HG02840 (cell line): Measurements from ENCODE around the gene KATNAL1.
A peak's percentile ranks its signal among the peaks of the same experiment; 100 is the strongest.
"Not testable (repeated sequence)": the region's sequence is repeated elsewhere in the genome, so short reads cannot be mapped to it uniquely, and the experiment has no call there.

ENCODE experiments used
- ATAC-seq: cut with Tn5 transposase; IDR thresholded peaks from one replicate; pipeline ENCODE4 v1.9.1; 2021; ENCODE audit warnings: mild to moderate bottlenecking, moderate library complexity, moderate number of reproducible peaks; ENCODE audit not compliant: unreplicated experiment, low FRiP score

KATNAL1 gene

DNA sequence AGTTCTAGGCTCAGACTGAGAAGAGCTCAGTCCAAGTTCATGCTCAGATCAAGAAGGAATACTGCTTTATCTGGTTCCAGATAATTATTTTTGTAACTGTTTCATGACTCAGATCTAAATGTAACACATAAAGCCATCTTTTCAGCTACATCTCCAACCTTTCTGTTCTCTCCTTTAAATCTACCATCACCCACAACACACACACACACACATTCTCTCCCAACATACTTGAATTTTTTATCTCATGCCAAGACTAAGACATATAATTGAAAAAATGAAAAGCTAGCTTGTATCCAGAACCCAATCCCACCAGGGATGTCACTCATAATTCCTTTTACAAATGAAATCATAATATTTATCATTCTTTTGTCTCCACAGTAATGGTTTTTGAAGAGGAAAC is 7.6 kb downstream of the KATNAL1 start:
- no peak for ATAC-seq

DNA sequence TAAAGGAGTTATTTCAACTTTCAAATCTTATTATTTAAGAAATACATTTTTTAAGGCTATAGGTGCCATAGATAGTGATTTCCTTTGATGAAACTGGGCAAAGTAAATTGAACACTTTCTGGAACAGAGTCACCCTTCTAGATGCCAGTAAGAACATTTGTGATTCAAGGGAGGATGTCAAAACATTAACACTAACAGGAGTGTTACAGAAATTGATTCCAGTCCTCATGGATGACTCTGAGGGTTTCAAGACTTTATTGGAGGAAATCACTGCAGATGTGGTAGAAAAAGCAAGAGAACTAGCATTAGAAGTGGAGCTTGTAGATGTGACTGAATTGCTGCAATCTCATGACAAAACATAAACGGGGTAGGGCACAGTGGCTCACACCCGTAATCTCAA is 12.2 kb downstream of the KATNAL1 start:
- no peak for ATAC-seq

DNA sequence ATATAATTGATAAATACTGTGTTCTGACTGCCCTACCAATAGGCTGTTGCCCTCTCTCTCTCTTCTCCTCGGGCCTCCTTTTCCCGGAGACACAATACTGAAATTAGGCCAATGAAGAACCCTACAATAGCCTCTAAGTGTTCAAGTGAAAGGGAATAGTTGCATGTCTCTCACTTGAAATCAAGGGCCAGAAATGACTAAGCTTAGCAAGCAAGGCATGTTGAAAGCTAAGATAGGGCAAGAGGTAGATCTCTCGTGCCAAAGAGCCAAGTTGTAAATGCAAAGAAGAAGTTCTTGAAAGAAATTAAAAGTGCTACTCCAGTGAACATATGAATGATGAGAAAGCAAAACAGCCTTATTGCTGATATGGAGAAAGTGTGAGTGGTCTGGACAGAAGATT is 13.3 kb downstream of the KATNAL1 start:
- no peak for ATAC-seq

DNA sequence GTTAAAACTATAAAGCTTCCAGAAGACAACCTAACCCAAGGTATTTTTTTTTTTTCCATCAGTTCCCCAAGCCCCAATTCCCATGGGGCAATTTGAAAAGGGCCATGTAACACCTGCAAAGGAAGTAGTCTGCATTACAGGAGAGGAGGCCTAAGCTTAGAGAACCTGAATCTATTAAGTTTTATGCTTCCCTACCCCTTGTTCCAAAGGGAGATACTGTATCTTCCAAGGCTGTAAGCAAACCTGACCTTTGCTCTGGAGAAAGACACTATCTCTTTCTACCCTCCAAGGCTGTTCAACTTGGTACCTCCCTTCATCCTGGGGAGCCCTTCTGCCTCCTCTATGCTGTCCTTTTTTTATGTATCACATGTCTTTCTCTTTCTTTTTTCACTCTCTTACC is 15.0 kb downstream of the KATNAL1 start:
- ATAC-seq: no peak

DNA sequence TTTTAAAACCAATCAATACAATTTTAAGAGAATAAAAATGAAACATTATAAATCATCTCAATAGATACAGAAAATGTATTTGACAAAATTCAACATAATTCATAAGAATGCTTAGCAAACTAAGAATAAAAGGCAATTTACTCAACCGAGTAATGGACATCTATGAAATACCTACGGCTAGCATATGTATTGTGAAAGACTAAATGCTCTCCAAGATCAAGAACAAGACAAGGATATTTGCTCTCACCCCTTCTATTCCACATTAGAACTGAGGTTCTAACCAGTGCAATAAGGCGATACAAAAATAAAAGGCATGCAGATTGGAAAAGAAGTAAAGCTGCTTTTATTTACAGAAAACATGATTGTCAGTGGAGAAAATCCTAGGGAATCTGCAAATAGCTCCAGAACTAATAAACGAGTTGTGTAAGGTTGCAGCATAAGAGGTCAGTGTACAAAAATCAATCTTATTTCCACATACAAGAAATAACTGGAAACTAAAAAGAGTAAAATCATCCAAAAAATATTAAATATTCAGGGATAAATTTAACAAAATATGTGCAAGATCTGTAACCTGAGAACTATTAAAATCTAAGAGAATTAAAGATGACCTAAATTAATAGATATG is 16.4 kb downstream of the KATNAL1 start:
- ATAC-seq: no peak

DNA sequence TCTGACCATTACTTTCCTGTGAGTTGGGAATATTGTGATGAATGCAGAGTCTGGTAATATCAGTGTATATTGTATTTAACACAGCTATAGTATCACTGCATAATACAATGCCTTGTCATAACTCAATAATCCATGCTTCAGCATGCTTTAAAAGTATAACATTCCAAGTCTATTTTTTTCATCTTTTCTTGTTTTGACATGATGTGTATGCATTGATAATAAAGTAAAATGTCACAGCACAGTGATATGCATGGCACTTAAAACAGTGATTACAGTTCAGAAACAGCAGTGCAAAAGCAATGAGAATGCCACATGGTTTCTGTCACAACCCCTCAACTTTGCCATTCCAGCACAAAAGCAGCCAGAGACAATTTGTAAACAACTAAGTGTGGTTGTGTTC is 17.8 kb downstream of the KATNAL1 start:
- ATAC-seq: no peak

DNA sequence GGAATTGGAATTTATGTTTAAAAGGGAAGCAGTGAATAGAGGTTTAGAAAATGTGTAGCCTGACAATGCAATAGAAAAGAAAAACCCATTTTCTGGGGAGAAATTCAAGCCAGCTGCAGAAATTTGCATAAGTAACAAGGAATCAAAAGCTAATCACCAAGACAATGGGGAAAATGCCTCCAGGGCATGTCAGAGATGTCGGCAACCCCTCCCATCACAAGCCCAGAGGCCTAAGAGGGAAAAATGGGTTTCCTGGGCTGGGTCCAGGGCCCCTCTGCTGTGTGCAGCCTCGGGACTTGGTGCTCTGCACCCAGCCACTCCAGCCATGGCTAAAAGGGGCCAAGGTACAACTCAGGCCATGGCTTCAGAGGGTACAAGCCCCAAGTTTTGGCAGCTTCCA is 21.3 kb downstream of the KATNAL1 start:
- ATAC-seq: not testable (repeated sequence)

DNA sequence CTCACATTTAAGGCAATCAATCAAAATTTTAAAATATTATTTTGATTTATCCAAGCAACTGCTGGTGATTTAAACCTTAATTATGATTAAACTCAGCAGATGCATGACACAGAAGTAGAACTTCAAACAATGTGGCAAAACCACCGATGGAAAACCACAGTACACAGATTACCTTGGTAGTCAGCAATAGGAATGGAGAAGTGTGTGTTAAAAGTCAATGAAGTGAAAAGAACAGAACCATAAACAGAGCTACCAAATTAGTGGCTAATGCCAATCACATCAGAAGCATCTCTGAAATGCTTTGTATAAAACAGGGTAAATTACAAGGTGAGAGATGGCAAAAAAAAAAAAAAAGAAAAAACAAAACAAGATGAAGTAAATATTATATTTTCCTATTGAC is 31.2 kb downstream of the KATNAL1 start:
- no peak for ATAC-seq

DNA sequence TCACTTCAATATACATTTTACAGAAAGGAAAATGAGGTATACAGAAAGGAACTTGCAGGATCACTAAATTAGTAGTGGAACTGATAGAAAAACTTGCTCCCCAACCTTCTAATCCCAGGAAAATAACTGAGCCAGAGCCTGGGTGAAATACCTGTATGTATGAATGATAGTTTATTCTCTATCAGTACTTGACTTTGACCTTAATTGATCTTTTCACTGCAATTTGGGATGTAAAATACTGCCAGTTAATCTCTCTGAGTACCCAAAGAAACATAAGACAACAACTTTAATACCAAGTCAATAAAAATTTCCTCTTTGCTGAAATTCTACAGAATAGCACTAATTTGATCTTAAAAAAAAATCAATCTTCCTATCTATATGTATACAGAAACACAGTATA is 33.3 kb downstream of the KATNAL1 start:
- no peak for ATAC-seq

DNA sequence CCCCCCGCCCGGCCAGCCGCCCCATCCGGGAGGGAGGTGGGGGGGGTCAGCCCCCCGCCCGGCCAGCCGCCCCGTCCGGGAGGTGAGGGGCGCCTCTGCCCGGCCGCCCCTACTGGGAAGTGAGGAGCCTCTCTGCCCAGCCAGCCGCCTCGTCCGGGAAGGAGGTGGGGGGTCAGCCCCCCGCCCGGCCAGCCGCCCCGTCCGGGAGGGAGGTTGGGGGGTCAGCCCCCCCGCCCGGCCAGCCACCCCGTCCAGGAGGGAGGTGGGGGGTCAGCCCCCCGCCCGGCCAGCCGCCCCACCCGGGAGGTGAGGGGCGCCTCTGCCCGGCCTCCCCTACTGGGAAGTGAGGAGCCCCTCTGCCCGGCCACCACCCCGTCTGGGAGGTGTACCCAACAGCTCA is 37.3 kb downstream of the KATNAL1 start:
- ATAC-seq: not testable (repeated sequence)

DNA sequence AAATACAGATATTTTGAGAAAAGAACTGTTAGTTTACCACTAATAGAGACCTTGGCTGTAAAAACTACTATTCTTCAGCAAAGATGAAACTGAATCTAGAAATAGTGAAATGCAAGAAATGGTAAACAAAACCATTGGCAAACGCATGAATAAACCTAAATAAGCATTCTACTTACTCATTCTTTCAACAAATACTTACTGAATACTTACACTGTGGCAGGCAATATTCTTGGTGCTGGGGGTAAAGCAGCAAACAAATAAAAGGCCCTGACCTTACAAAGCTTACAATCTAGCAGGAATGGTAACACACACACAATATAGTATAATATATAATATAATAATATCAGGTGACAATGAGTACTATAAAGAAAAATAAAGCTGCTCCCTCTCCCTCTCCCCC is 38.7 kb downstream of the KATNAL1 start:
- no peak for ATAC-seq

DNA sequence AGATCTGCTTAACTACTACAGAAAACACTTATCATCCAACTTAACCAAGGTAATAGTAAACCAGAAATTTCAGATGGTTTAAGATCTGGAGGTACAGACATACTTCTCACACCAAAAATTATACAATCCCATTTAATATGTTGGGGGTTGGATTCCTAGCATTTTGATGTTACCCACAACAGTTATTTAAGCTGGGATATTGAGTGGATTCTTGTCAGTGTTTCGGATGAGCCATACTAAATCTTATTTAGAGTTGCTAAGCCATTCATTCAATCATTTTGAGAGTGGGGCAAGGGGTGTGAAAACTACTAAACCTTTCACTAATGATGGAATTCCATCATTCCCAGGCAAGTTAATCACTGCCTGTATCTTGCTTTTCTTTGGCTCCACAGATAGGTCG is 40.6 kb downstream of the KATNAL1 start:
- no peak for ATAC-seq

DNA sequence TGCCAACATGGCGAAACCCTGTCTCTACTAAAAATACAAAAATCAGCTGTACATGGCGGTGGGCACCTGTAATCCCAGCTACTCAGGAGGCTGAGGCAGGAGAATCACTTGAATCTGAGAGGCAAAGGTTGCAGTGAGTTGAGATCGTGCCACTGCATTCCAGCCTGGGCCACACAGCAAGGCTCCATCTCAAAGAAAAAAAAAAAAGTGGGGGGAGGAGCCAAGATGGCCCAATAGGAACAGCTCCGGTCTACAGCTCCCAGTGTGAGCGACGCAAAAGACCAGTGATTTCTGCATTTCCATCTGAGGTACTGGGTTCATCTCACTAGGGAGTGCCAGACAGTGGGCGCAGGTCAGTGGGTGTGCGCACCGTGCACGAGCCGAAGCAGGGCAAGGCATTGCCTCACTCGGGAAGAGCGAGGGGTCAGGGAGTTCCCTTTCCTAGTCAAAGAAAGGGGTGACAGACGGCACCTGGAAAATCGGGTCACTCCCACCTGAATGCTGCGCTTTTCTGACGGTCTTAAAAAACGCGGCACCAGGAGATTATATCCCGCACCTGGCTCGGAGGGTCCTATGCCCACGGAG is 48.1 kb downstream of the KATNAL1 start:
- not testable (repeated sequence) for ATAC-seq

DNA sequence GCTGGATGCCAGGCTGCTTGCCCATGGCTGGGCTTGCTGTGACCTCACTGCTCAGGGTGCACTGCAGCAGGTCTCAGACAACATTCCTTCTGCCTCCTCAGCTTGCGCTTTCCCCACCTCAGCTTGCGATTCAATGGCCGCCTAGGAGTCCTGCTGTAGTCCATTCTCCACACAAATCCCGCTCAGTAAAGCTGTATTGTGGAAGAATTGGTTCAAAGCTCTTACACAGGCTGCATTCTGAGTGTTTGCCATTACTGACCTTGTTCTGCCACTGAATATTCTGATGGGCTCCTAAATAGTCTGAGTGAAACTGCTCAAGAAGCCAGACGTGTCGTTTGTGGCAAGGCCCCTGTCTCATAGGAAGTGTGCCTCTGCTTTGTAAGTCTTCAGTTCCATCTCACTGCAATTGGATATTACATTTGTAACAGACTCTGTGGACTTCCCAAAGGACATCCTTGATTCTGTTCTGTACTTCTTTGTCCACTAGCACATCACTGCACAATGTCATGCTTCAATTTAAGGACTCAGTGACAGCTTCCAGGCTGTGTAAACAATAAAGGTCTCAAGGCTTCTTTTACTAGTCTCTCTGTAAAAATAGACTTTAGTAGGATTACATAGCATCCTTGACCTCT is 49.8 kb downstream of the KATNAL1 start:
- no peak for ATAC-seq

DNA sequence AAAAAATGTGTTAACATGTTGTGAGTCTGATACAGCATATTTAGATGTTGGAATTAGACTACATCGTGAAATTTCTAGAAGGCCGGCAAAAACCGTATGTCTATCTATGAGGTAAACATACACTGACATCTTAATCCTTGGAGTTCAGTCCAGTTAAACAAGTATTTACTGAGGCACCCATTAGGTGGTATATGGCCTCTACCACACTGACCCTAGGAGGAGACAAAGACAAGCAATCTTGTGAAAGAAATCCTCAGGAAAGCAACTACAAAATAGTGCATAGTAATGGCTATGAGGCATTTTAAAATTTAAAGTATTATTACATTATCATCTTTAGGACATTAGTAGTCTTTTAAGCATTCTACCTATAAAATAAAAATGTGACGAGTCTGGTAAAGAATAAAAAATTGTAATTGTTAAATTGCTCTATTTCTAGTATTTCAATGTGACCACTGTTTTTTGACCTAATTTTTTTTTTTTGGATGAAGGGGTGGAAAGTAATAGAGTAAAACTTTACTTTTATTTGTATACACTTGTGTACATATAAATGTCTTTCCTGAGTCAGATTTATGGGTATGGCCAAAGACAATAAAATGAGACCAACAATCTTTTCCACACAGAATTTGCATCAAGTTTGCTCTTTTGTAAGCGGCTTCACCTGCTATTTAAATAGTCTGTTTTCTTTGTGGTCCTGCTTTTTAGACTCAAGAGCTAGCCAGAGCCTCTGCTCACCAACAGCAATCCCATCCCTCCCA is 50.5 kb downstream of the KATNAL1 start:
- ATAC-seq: no peak

DNA sequence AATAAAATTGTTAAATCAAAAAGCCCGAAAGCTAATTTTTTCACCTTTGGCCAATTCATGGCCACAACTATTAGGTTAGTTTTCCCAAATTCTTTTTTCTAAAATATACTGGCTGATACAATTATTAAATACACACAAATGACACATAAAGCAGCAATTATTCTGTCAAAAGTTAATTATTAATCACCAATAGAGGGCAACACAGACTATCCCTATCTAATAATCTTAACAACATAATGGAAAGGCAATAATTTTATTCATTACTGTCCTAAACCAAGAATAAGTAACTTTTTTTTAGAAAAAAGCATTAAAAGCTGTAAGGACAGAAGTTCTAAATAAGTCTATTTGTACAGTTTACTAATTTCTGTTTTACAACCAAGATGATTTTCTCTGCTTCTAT is 51.7 kb downstream of the KATNAL1 start:
- ATAC-seq: no peak

DNA sequence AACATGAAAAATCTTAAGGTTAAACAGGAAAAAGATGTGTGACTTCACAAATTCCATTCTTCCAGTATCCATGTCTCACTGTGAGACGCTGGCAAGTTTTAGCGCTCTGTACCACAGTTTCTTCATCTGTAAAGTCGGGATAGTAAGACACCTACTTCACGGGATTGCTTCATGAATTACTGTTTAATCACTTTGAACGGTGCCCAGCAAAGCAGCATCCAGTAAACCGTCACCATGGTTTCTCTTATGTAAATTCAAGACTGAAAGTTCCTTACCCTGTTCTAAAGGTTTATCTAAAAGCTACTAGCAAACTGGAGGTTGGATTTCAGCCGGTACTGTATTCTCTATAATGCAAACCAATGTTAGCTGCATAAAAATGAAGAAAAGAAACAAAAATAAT is 53.5 kb downstream of the KATNAL1 start:
- ATAC-seq: no peak

DNA sequence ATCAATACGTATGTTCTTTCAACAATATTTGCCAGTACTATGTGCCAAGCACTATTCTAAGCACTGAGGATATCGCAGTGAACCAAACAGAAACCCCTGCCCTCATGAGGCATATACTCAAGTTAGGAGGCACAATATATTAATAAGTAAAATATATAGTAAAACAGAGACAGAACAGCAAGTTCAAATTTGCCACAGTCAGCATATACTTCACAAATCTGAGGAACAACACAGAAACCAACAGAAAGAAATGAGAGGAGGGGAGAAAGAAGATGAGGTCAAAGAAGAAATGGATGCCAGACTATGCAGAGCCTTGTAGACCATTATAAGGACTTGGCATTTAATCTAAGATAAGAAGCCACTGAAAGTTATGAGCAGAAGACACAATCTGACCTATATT is 59.9 kb downstream of the KATNAL1 start:
- ATAC-seq: no peak

DNA sequence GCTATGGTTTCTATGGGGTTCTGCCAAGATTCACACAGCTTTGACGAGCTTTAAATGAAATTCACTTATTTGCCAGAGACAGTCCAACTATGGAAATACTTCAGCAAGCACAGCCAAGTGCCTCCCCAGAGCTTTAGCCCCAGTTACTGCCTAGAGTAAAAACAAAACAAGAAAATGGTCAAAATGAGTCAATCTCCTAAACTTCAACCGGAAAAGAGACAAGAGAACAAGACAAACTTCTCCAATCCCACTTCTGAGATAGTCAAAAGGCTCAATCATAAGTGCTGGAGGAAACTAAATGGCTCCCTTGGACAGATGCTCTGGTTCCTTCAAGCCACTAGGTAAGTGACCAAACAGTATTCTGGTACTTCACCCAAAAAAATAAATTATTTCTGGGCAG is 65.8 kb downstream of the KATNAL1 start:
- ATAC-seq: peak; percentile 63

DNA sequence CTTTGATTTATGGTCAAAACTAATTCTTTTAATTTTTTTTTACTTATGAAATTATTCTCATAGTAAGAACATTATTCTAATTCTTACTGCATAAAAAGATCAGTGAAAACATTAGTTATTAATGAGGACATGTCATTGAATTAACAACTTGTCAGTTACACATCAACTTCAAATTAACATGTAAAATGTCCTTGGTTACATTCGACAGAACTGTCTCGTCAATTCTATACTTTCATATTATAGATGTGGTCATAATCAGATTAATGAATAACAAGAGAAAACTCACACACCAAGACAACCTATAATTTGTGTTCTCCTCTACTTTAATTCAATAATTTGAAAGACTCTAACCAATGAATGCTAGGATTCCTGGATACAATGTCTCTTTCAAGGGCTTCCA is 66.7 kb downstream of the KATNAL1 start:
- no peak for ATAC-seq

DNA sequence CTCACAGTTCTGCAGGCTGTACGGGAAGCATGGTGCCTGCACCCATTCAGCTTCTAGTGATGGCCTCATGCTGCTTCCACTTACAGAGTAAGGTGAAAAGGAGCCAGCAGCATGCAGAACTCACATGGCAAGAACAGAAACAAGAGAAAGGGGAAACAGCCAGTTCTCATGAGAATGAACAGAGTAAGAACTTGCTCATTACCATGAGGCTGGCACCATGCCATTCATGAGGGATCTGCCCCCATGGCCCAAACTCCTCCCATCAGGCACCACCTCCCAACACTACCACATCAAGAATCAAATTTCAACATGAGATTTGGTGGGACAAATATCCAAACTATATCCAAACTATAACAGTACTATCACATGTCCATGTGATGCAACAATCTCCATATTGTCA is 72.1 kb downstream of the KATNAL1 start:
- ATAC-seq: no peak
